ENCODE data around the gene PEX10. TPM values are rescaled to one million over a fixed set of nuclear protein-coding genes. Genes with fewer than 3 reads are reported as not detected.

PEX10 gene
- total RNA-seq, 6 experiments from 2014 or later, result 7.4 to 24.3 (median 10.5) TPM

GRCh38 chr1:2394761-2395160 is 17.6 kb downstream of the PEX10 start:
- DNase-seq (no peak), ATAC-seq (no peak)
- Histone ChIP-seq H3K27ac (no peak overlapping the region), H3K36me3 (peaks cover 0 to 41% (median 20%) of the 10 kb centered on the region in 4 donors), H3K27me3 (no peaks in the 10 kb centered on the region), H3K4me1 (peaks cover 0 to 21% (median 5%) of the 10 kb centered on the region in 4 donors), H3K4me3 (no peak overlapping the region), H3K9me3 (no peaks in the 10 kb centered on the region)
- no peak for TF ChIP-seq POLR2A (IDR thresholded peaks at IDR 0.05)
- no peak for TF ChIP-seq CTCF (IDR thresholded peaks at IDR 0.05)
- intact Hi-C loops (cut with DNase I), result no loop called here
- WGBS (ENCODE audit: insufficient coverage, low coverage, low lambda C conversion rate, missing lambda C conversion rate), result 47% methylated on average over 3 of the region's 11 CpGs

DNA sequence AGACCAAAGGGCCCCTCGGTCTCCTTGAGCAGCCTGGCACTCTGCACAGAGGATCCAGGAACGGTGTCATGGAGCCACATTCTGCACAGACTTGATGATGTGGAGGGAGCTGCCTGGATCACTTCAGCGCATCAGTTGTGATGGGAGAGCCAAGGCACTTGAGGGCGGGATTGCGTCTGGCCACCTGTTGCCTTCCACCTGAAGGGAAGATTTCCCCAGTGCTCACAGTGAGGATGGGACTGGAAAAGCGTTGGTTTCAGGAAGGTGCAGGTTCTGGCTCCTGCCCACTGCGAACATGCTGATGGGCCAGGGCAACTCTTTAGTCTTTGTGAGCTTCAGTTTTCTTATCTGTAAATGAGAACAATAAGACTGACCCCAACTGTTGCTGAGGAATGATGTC is 18.1 kb downstream of the PEX10 start:
- H3K4me3 ChIP-seq, result no peak overlapping the region
- TF ChIP-seq CTCF (IDR thresholded peaks at IDR 0.05) (no peak), POLR2A (IDR thresholded peaks at IDR 0.05) (no peak)
- DNase-seq (no peak), ATAC-seq (no peak)
- no peaks in the 10 kb centered on the region for H3K9me3 ChIP-seq
- 94% methylated on average over 3 of the region's 7 CpGs for WGBS (ENCODE audit: insufficient coverage, low coverage, low lambda C conversion rate, missing lambda C conversion rate)
- H3K27ac ChIP-seq, result peak overlapping the region in 1 of 3 donors; percentile 5
- intact Hi-C loops (cut with DNase I), result no loop called here
- peaks cover 0 to 21% (median 5%) of the 10 kb centered on the region in 4 donors for H3K4me1 ChIP-seq
- peaks cover 0 to 36% (median 18%) of the 10 kb centered on the region in 4 donors for H3K36me3 ChIP-seq
- H3K27me3 ChIP-seq, result no peaks in the 10 kb centered on the region

DNA sequence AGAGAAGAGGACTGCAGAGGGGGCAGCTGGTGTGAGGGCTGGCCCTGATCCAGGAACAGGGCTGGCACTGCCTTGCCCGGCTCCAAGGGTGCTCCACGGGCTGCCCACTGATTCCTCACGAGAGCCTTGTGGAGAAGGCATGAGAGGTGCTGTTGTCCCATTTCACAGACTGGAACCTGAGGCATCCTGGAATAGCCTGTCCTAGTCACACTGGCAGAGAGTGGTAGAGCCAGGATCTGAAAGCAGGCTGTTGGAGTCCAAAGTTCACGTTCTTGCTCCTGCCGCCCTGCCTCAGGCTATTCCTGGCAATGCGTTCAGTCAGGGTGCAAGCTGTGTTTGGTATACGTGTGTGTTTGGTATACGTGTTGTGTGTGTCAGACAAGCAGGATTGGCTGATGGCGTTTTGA is 18.9 kb downstream of the PEX10 start:
- peak; percentile 25 to 61 (median 45) for ATAC-seq
- intact Hi-C loops (cut with DNase I), result no loop called here
- no peaks in the 10 kb centered on the region for H3K9me3 ChIP-seq
- no peak overlapping the region for H3K4me3 ChIP-seq
- WGBS (ENCODE audit: insufficient coverage, low coverage, low lambda C conversion rate, missing lambda C conversion rate), result 25% methylated on average over 4 of the region's 9 CpGs
- DNase-seq, result no peak
- peaks cover 0 to 28% (median 13%) of the 10 kb centered on the region in 4 donors for H3K36me3 ChIP-seq
- H3K27ac ChIP-seq, result peak overlapping the region in 1 of 3 donors; percentile 17
- no peaks in the 10 kb centered on the region for H3K27me3 ChIP-seq
- TF ChIP-seq CTCF (IDR thresholded peaks at IDR 0.05), result no peak
- TF ChIP-seq POLR2A (IDR thresholded peaks at IDR 0.05), result peak; percentile 53
- peaks cover 0 to 21% (median 5%) of the 10 kb centered on the region in 4 donors for H3K4me1 ChIP-seq

DNA sequence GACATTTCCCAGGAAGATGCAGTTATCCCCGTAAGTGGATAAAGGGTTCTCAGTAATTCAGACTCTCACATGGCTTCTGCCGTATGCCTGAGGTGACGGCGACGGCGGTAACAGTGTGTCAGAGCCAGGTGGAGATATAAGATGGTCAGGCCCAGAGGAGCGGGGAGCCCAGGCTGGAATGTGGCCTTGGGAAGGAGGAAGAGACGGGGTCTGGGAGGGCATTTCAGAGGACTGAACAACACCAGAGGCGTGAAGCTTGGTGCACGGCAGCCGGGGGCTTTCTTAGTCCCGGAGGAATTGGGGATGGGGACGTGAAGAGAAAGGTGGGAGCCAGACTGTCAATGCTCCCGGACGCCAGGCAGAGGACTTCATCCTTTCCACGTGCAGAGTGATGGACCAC is 19.7 kb downstream of the PEX10 start:
- ATAC-seq (no peak), DNase-seq (no peak)
- Histone ChIP-seq H3K36me3 (peaks cover 0 to 22% (median 10%) of the 10 kb centered on the region in 4 donors), H3K4me3 (peak overlapping the region; percentile 86 to 99 (median 96)), H3K9me3 (no peaks in the 10 kb centered on the region), H3K4me1 (peaks cover 0 to 21% (median 5%) of the 10 kb centered on the region in 4 donors), H3K27ac (peak overlapping the region in 2 of 3 donors; percentile 69 to 72), H3K27me3 (no peaks in the 10 kb centered on the region)
- intact Hi-C loops (cut with DNase I), result no loop called here
- 33% methylated on average over 10 of the region's 16 CpGs for WGBS (ENCODE audit: insufficient coverage, low coverage, low lambda C conversion rate, missing lambda C conversion rate)
- TF ChIP-seq POLR2A (IDR thresholded peaks at IDR 0.05) (no peak), CTCF (IDR thresholded peaks at IDR 0.05) (no peak)
